Measurements from ENCODE around the gene MAZ. TPM values are rescaled to one million over a fixed set of nuclear protein-coding genes. Genes with fewer than 3 reads are reported as not detected.

MAZ gene
- total and polyA plus RNA-seq, 2 of the 13 experiments (the other 11 are each of a cell fraction or from before 2014, with no cell fraction given): 203 to 277 TPM

- TF ChIP-seq PREB (CRISPR knock-in tag; IDR thresholded peaks at IDR 0.05) (no peak), ZNF597 (CRISPR knock-in tag; IDR thresholded peaks at IDR 0.05) (no peak), SIN3A (IDR thresholded peaks at IDR 0.05; ENCODE audit: borderline replicate concordance, low read depth, low read length) (peak; percentile 52; the same call in 1 of the 2 replicates), ZNF678 (CRISPR knock-in tag; IDR thresholded peaks at IDR 0.05) (peak; percentile 25; the same call in 1 of the 2 replicates), MYNN (CRISPR knock-in tag; IDR thresholded peaks at IDR 0.05; ENCODE audit: low read depth) (no peak), MED8 (CRISPR knock-in tag; IDR thresholded peaks at IDR 0.05; ENCODE audit: insufficient replicate concordance) (peak; percentile 61), FOXC1 (CRISPR knock-in tag; IDR thresholded peaks at IDR 0.05; ENCODE audit: borderline replicate concordance) (0 out of 2 replicates have a peak, but pooled peaks have one; percentile 24), ZNF546 (CRISPR knock-in tag; conservative IDR thresholded peaks at IDR 0.05) (0 out of 2 replicates have a peak, but pooled peaks have one; percentile 36), IRF9 (CRISPR knock-in tag; IDR thresholded peaks at IDR 0.05; ENCODE audit: borderline replicate concordance) (peak; percentile 90), CEBPB (IDR thresholded peaks at IDR 0.05; ENCODE audit: borderline replicate concordance, low read depth, low read length) (no peak), ETV5 (CRISPR knock-in tag; IDR thresholded peaks at IDR 0.05; ENCODE audit: borderline replicate concordance) (peak; percentile 36), BRCA1 (CRISPR knock-in tag; IDR thresholded peaks at IDR 0.05) (peak; percentile 94; the same call in 1 of the 2 replicates), ZNF547 (CRISPR knock-in tag; IDR thresholded peaks at IDR 0.05) (peak; percentile 98), KAT7 (CRISPR knock-in tag; IDR thresholded peaks at IDR 0.05; ENCODE audit: borderline replicate concordance) (peak; percentile 66; the same call in 1 of the 2 replicates), MEF2D (CRISPR knock-in tag; IDR thresholded peaks at IDR 0.05) (peak; percentile 90; the same call in 1 of the 2 replicates), HOXA7 (CRISPR knock-in tag; IDR thresholded peaks at IDR 0.05) (no peak), ZNF512B (CRISPR knock-in tag; IDR thresholded peaks at IDR 0.05; ENCODE audit: borderline replicate concordance) (peak; percentile 89; the same call in 1 of the 2 replicates), FOXM1 (CRISPR knock-in tag; IDR thresholded peaks at IDR 0.05) (no peak), SP4 (CRISPR knock-in tag; IDR thresholded peaks at IDR 0.05) (peak; percentile 94), ZNF3 (CRISPR knock-in tag; IDR thresholded peaks at IDR 0.05) (no peak), FOXP4 (CRISPR knock-in tag; IDR thresholded peaks at IDR 0.05) (peak; percentile 67)
Observed at GRCh38 chr16:29815793-29816693, 9.7 kb downstream of the MAZ start, which contains the start of gene PAGR1 (continued).

Data from HepG2 (cell line).